NCI-H128 (cell line): ENCODE measurements around the gene RHO.

Experiments
- DNase-seq: peaks from one replicate; lab custom pipeline; 2025; ENCODE audit not compliant: unreplicated experiment; lab: John Stamatoyannopoulos, UW

The RHO gene

DNA sequence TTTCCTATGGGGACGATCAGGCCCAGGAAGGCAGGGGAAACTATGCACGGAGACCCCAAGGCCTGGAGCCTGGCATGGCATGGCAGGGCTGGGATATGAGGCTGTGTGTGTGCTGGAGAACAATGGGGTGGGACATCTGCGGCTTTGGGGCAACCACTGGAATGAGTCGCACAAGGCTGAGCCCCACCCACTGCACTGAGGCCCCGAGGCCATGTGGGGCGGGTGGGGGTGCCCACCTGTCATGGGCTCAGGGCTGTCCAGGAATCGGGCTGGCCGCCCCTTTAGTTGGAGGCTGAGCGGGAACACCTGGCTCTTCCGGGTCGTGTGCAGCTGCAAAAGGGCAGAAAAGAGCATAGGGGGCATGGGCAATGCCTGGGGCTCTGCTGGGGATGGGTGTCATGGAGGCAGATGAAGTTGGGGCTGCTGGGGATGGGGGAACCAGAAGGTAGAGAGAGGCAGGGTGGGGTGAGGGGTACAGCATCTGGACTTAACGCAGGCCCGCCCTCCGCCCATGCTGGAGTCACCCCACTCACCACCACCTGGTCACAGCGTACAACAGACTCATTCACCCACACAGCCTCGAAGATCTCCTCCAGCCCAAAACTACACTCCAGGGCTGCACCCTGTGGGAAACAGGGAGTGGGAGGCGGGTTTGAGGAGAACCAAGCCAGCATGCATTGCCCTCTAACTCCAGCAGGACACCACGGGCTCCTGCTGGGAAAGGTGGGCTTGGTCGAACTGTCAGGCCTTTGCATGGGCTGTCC, 47.0 kb downstream of the RHO start:
- DNase-seq, result no peak

DNA sequence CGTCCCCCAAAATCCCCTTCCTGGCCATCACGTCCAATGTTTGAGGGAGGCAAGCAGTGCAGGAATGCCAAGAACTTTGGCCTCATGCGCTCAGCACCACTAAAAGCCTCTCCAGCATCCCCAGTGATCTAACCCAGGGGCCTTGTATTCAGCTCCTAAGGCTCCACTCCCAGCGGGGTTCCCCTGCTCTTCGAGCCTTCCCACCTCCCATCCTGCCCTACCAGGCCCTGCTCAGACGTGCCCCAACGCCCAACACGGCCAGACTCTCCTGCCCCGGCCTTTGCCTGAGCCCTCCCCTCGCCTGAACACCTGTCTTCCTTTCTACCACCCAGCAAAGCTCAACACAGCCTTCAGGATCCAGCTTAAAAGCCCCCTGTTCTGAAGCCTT, 47.6 kb downstream of the RHO start:
- DNase-seq, result no peak

DNA sequence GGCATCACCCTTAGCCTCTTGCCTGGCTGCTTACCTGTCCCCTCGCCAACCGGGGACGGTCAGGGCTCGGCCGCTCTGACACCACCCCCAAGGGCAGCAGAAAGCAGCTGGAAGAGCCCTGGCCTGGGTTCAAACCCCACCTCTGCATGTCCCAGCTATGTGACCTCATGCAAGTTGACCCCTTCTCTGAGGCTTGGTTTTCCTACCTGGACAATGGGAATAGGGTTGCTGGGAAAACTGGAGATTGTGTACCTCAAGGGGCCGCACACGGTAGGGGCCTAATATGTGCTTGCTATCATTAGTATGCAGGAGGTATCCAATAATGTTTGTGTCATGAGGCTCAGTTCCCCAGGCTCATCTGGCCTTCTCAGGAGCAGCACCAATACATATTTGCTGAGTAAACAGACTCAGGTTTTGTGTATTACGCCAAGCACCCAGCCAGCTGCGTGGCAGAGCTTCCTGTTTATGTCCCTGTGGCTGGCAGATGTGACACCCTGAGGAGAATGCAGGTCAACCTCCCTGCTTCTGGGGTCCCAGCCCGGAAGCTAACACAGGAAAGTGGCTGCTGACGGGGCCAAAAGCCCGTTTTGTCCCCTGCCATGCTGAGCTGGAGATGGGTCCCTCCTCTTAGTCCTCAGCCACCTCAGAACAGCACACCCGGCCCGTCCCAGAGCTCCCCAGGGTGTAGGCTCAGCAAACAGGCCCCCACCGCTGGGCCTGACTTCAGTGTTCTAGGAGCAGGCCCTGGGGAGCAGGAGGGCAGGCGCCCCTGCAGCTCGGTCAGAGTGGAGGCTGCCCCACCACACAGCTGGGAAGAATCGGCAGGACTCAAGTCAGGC, 48.3 kb downstream of the RHO start:
- DNase-seq, result no peak

DNA sequence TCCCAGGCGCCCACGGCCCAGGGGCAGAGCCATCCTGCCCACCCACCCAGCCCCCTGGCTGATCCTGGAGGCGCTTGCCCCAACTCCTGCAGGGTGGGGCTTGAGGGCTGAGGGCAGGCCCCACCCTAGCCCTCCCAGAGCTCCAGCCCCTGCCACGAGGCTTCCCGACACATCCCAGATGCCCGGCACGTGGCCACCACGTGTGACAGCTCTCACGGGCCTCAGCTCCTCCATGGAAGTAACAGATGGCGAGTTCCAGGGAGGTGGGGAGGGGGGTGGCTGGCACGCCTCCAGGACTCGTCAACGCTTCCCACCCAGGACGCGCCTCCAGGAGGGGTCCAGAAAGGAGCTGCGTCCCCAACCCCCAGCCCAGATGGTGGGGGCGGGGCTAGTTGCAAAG, 48.9 kb downstream of the RHO start:
- no peak for DNase-seq

DNA sequence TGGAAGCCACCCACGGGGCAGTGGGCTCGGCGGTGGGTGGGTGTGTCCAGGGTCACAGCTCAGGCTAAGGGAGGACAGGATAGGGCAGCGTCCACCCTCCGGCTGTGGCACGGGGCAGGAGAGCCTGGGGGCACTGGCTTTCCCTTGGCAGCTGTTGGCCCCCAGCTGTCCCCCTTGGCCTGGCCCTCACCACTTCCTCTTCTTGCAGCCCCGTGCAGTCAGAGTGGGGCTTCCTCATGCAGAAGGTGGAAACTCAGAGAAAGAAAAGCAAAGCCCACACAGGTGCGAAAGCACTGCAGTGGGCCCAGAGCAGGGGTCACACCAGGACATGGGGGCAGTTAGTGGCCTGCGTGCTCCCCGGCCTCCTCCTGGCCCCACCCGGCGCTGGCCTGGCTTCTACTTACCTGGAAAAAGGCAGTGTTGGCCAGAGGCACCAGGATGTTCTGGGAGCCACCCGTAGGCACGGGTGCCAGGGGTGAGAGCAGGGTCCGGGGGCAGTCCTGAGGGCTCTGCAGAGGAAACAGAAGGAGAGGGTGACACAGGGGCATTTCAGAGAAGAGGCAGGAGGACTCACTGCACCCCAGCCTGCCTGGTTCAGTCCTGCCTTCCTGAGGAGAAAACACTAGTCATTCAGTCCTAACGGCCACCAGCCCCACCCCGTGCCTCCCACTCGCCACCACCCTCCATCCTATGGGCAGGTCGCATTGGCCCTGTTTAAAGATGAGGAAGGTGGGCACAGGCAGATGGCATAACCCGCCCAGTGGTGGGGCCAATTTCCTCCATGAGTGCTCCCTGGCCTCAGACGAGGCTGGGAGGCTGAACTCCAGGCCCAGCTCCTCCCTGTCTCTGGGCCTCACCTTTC, 49.7 kb downstream of the RHO start:
- no peak for DNase-seq

DNA sequence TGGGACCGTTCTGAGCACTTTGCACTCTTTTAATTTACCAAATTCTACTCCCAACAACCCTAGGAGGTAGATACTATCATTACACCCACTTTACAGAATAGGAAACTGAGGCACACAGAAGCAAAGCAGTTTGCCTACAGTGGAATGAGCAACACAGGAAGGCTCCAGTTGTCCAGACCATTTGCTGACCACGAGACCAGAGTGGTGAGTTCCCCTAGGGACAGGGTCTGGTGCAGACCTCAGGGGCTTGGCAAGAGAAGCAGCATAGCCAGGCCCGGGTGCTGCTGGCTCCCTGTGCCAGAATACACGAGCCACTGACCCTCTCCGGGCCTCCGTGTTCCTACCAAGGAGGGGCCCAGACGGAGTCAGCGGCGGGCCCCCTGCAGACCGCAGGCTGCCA, 51.6 kb downstream of the RHO start:
- DNase-seq, result no peak

DNA sequence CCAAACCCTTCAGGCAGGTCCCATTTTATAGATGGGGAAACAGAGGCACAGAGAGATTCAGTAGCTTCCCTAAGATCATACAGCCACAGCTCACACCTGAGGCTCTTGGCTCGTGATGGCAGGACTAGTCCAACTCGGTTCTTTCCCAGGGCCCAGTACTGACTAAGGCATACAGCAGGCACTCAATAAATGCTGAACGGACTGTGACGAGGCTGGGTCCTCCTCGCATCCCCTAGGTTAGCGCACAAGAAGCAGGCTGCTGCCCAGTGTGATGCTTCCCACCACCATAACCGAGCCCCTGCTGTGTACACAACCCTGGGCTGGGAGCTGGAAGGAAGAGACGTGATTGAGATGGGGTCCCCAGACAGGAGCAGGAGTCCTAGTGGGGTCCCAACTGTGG, 53.2 kb downstream of the RHO start:
- DNase-seq, result no peak

DNA sequence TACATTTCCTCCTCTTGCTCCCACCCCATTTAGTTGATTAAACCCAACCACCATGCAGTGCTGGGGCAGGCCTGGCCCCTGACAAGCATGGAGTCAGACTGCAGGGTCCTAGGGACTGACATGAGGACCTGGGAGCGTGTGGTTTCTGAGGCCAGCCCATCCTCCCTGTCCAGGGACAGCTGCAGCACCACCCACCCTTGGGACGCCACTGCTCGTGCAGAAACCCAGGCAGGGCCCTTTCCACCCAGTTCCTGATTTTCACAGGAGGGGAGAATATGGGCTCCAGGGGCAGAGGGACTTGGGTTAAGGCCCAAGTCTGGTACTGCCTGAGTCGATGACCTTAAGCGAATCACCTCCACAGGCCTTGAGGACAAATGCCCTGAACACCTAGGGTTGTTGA, 54.4 kb downstream of the RHO start:
- no peak for DNase-seq

DNA sequence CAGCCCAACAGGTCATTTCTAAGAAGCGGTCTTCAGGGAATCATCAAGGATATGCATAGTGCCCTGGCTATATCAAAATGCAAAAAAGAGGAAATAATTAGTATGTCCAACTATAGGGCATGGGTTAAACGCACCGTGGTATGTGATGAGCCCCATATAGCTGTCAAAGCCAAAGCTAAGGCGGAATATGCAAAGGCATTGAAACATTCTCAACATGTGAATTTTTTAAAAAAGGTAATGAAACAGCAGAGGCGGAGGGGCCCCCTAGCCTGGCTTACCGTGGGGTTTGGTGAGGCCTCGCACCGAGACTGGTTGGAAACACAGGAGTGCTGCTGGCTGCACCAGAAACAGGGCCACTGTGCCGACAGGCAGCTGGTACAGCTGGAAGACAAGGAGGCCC, 54.9 kb downstream of the RHO start:
- no peak for DNase-seq

DNA sequence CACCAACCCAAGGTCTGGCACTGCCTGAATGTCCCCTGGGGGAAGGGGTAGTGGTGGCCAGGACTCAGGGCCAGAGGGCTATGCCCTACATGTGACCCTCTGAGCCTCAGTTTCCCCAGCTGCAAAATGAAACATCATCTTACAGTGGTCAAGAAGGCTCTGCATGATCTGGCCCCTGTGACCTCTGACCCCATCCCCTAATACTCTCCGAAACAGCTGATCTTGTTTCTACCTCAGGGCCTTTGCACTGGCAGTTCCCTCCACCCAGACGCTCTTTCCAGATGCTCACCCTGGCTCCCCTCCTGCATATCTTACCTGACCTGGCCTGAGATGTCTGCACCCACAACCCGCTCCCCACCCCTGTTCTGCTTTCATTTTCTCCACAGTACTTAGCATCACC, 56.2 kb downstream of the RHO start:
- no peak for DNase-seq
